Measurements from ENCODE around the gene ELOVL6. TPM values are rescaled to one million over a fixed set of nuclear protein-coding genes. Genes with fewer than 3 reads are reported as not detected.

The ELOVL6 gene
- total and polyA plus RNA-seq, 2 donors (not counting 1 experiment from before 2014, with no cell fraction given), result 15.0 to 43.4 TPM

DNA sequence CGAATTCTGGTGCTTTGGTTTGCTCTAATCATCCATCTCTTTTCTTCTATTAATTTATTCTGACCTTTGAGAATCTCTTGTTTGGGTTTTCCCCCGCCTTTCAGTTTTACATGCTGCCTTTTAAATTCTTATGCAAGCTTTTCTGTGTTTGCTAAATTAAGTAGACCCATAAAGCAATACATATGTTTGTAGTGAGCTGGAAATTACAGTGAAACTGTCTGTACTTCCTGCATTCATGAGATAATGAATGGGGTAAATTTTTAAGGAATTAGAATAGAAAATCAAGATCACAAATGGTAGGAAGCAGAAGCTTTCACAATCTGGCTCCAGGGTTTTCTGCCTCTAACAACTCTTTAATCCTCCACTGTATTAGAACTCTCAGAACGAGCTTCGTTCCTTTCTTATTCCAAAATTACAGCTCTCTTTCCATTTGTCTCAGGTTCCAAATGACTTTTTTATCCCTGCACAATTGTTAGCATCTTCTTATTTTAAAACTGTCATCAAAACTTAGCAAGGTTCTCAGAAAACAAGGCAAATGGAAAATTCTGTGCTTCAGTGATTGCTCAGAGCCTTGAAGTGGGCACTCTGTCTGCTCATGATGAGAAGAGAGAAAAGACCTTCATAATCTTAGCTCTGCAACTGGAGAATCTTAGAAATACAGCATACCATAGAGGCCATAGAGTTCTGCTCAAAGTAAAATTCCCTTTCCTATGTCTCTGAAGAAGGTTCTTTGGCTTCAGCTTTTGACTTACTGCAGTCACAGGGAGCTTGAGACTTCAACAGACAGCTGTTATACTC is 177.6 kb downstream of the ELOVL6 start:
- Histone ChIP-seq H4K20me1 (ENCODE audit: control insufficient read depth, extremely low read depth, insufficient read depth, low read length) (no peaks in the 10 kb centered on the region), H3K4me1 (ENCODE audit: control insufficient read depth, extremely low read depth, insufficient read depth, low read length) (no peaks in the 10 kb centered on the region), H3K27ac (ENCODE audit: insufficient read depth, low read length) (no peak overlapping the region), H3K4me3 (replicated peaks in 1 of 4; ENCODE audit: control extremely low read depth in 1 of 4, insufficient read depth in 1 of 4, low read depth in 3 of 4, low read length in 4 of 4) (no peak overlapping the region), H3K79me2 (ENCODE audit: control insufficient read depth, insufficient read depth, low read length) (no peaks in the 10 kb centered on the region), H3K36me3 (ENCODE audit: control insufficient read depth, insufficient read depth, low read length) (no peaks in the 10 kb centered on the region), H3K9me3 (ENCODE audit: control insufficient read depth, insufficient read depth, low read depth, low read length) (no peaks in the 10 kb centered on the region), H3K27me3 (ENCODE audit: control insufficient read depth, insufficient read depth, low read length) (no peaks in the 10 kb centered on the region), H2AFZ (ENCODE audit: low read length) (no peak overlapping the region), H3K9ac (ENCODE audit: insufficient read depth, low read length) (no peak overlapping the region), H3K4me2 (ENCODE audit: extremely low read depth, insufficient read depth, low read length) (no peak overlapping the region)
- no peak for DNase-seq (ENCODE audit: low read depth in 2 of 2)
- no peak for TF ChIP-seq EZH2 (IDR thresholded peaks at IDR 0.05; ENCODE audit: low read length, missing control alignments)
- TF ChIP-seq, protein P1, sequence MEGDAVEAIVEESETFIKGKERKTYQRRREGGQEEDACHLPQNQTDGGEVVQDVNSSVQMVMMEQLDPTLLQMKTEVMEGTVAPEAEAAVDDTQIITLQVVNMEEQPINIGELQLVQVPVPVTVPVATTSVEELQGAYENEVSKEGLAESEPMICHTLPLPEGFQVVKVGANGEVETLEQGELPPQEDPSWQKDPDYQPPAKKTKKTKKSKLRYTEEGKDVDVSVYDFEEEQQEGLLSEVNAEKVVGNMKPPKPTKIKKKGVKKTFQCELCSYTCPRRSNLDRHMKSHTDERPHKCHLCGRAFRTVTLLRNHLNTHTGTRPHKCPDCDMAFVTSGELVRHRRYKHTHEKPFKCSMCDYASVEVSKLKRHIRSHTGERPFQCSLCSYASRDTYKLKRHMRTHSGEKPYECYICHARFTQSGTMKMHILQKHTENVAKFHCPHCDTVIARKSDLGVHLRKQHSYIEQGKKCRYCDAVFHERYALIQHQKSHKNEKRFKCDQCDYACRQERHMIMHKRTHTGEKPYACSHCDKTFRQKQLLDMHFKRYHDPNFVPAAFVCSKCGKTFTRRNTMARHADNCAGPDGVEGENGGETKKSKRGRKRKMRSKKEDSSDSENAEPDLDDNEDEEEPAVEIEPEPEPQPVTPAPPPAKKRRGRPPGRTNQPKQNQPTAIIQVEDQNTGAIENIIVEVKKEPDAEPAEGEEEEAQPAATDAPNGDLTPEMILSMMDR (conservative IDR thresholded peaks at IDR 0.05 in 1 of 2, IDR thresholded peaks at IDR 0.05 in 1 of 2; ENCODE audit: low read depth in 1 of 2, low read length in 2 of 2), result no peak

DNA sequence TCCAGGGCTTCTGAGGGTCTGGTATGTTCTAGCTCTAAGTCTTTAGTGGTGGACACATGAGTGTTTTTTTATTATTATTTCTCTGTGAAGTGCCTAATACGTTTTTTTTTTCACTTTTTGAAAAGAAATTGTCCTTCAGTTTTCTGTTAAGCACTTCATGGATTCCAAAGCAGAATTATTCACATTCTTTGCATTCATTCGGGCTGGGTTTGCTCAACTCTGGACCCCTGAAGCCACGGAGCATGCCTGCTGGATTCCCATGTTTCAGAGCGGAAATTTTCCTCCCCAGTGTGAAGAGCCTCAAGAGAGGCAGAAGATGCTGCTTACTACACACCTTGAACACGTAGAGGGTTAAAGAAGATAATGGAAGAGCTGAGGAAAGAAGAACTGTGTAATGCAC is 178.3 kb downstream of the ELOVL6 start:
- H3K4me3 ChIP-seq (replicated peaks in 1 of 4; ENCODE audit: control extremely low read depth in 1 of 4, insufficient read depth in 1 of 4, low read depth in 3 of 4, low read length in 4 of 4), result no peak overlapping the region
- peak in 1 of 2 donors; percentile 60 for DNase-seq (ENCODE audit: low read depth in 2 of 2)
- no peak for TF ChIP-seq EZH2 (IDR thresholded peaks at IDR 0.05; ENCODE audit: low read length, missing control alignments)
- TF ChIP-seq, protein P1 (conservative IDR thresholded peaks at IDR 0.05 in 1 of 2, IDR thresholded peaks at IDR 0.05 in 1 of 2; ENCODE audit: low read depth in 1 of 2, low read length in 2 of 2), result no peak
- no peaks in the 10 kb centered on the region for H3K4me1 ChIP-seq (ENCODE audit: control insufficient read depth, extremely low read depth, insufficient read depth, low read length)
- H3K4me2 ChIP-seq (ENCODE audit: extremely low read depth, insufficient read depth, low read length), result no peak overlapping the region
- no peaks in the 10 kb centered on the region for H3K79me2 ChIP-seq (ENCODE audit: control insufficient read depth, insufficient read depth, low read length)
- H3K36me3 ChIP-seq (ENCODE audit: control insufficient read depth, insufficient read depth, low read length), result no peaks in the 10 kb centered on the region
- no peak overlapping the region for H3K27ac ChIP-seq (ENCODE audit: insufficient read depth, low read length)
- no peaks in the 10 kb centered on the region for H3K27me3 ChIP-seq (ENCODE audit: control insufficient read depth, insufficient read depth, low read length)
- no peak overlapping the region for H3K9ac ChIP-seq (ENCODE audit: insufficient read depth, low read length)
- H3K9me3 ChIP-seq (ENCODE audit: control insufficient read depth, insufficient read depth, low read depth, low read length), result no peaks in the 10 kb centered on the region
- H4K20me1 ChIP-seq (ENCODE audit: control insufficient read depth, extremely low read depth, insufficient read depth, low read length), result no peaks in the 10 kb centered on the region
- no peak overlapping the region for H2AFZ ChIP-seq (ENCODE audit: low read length)

DNA sequence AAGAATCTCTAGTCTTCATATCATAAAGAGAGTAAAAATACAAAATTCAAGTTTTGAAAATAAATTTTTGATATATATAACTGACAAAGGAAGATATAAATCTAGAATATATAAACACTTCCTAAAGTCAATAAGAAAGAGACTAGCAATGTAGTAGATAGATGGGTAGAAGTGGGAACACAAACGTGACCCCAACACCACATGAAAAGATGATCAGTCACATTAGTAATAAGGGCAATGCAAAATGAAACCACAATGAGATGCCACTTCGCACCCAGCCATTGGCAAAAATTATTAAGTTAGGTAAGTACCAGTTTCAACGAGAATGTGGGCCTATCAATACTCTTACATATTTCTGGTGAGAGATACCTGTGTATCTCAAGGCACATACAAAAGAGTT is 179.3 kb downstream of the ELOVL6 start:
- H2AFZ ChIP-seq (ENCODE audit: low read length), result no peak overlapping the region
- no peaks in the 10 kb centered on the region for H3K9me3 ChIP-seq (ENCODE audit: control insufficient read depth, insufficient read depth, low read depth, low read length)
- H3K4me2 ChIP-seq (ENCODE audit: extremely low read depth, insufficient read depth, low read length), result no peak overlapping the region
- no peaks in the 10 kb centered on the region for H4K20me1 ChIP-seq (ENCODE audit: control insufficient read depth, extremely low read depth, insufficient read depth, low read length)
- H3K27me3 ChIP-seq (ENCODE audit: control insufficient read depth, insufficient read depth, low read length), result no peaks in the 10 kb centered on the region
- H3K9ac ChIP-seq (ENCODE audit: insufficient read depth, low read length), result no peak overlapping the region
- no peaks in the 10 kb centered on the region for H3K36me3 ChIP-seq (ENCODE audit: control insufficient read depth, insufficient read depth, low read length)
- no peaks in the 10 kb centered on the region for H3K4me1 ChIP-seq (ENCODE audit: control insufficient read depth, extremely low read depth, insufficient read depth, low read length)
- H3K79me2 ChIP-seq (ENCODE audit: control insufficient read depth, insufficient read depth, low read length), result no peaks in the 10 kb centered on the region
- H3K27ac ChIP-seq (ENCODE audit: insufficient read depth, low read length), result no peak overlapping the region
- no peak for DNase-seq (ENCODE audit: low read depth in 2 of 2)
- TF ChIP-seq, protein P1 (conservative IDR thresholded peaks at IDR 0.05 in 1 of 2, IDR thresholded peaks at IDR 0.05 in 1 of 2; ENCODE audit: low read depth in 1 of 2, low read length in 2 of 2), result no peak
- no peak for TF ChIP-seq EZH2 (IDR thresholded peaks at IDR 0.05; ENCODE audit: low read length, missing control alignments)
- no peak overlapping the region for H3K4me3 ChIP-seq (replicated peaks in 1 of 4; ENCODE audit: control extremely low read depth in 1 of 4, insufficient read depth in 1 of 4, low read depth in 3 of 4, low read length in 4 of 4)
